ENCODE measurements around the gene GNA14.
A peak's percentile ranks its signal among the peaks of the same experiment; 100 is the strongest.
"Not testable (repeated sequence)": the region's sequence is repeated elsewhere in the genome, so short reads cannot be mapped to it uniquely, and the experiment has no call there.

Gene GNA14

DNA sequence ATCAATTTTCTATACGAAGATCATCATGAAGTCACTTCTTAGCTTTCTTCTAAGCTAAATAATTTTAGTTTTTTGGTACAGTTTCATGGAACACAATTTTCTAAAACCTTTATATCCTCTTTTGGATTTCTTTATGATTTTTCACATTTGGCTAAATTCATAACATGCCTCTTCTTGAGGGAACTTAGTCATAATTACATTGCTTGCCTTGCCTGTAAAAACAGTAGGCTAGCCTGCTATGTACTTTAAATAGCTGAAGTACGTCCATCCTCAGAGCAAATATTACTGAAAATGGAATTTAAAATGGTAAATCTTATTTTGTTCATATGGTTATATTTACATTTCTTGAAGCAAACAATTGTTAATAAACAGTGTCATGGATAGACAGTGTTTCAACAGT is 245.8 kb downstream of the GNA14 start:
- no peak for DNase-seq (ENCODE audit: low spot score)

- no peak for DNase-seq (ENCODE audit: low spot score)
Observed at GRCh38 chr9:77399964-77400363, 248.2 kb downstream of the GNA14 start.

DNA sequence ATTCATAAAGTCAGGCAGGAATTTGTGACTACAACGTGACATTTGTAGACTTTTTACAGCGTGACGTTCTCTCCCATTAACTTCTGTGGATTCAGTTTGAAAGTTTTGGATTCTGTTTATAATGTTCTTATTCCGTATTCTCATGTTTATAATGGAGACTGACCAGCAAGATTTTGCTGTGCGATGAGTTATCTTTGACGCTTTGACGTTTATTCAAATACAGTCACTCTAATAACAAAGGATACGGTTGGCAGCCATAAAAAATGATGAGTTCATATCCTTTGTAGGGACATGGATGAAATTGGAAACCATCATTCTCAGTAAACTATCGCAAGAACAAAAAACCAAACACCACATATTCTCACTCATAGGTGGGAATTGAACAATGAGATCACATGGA is 249.5 kb downstream of the GNA14 start:
- DNase-seq (ENCODE audit: low spot score): not testable (repeated sequence)

DNA sequence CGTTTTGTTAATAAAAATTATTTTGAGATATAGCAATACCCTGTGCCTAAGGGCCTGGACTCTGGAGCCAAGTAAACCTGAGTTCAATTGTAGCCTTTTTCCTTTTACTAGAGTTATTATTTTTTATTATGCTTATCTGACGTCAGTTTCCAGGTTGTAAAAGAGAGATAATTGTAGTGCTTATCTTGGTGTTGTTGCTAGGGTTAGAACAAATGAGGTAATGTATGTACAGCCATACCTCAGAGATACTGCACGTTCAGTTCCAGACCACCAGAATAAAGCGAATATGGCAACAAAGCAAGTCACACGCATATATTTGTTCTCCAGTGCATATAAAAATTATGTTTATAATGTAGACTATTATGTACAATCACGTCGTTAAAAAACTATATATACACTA is 255.8 kb downstream of the GNA14 start:
- no peak for DNase-seq (ENCODE audit: low spot score)

GRCh38 chr9:77391834-77392233 is 256.3 kb downstream of the GNA14 start:
- no peak for DNase-seq (ENCODE audit: low spot score)

- no peak for DNase-seq (ENCODE audit: low spot score)
Observed at GRCh38 chr9:77386187-77386586, 261.9 kb downstream of the GNA14 start.

DNA sequence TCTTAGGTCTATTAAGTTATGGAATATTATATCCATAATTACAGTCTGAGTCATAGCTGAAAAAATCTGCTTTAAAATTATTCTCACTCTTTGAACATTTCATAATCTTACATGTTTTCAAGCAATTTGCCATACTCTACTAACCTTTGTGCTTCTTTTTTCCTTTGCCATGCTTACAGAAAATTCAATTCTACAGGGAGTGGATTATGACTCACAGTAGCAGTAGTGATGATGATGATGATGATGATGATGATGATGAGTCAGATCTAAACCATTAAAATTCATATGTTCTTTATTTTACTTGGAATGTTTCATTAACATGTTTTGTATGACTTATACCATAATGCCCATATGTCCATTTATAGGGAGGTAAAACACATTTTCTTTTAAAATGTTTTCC is 263.7 kb downstream of the GNA14 start:
- peak; percentile 10 for DNase-seq (ENCODE audit: low spot score)

- no peak for DNase-seq (ENCODE audit: low spot score)
Observed at GRCh38 chr9:77375956-77376532, 272.1 kb downstream of the GNA14 start.

DNA sequence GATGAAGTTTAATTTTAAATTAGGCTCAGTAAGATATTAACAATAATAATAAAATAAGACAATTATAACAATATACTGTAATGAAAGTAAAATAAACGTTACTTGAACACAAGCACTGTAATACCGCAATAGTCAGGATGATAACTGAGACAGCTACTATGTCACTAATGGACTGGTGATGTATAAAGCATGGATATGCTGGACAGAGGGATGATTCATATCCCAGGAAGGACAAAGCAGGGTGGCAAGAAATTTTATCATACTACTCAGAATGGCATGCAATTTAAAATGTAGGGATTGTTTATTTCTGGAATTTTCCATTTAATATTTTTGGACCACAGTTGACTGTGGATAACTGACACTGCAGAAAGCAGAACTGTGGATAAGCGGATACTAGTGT is 273.9 kb downstream of the GNA14 start:
- DNase-seq (ENCODE audit: low spot score): no peak

Measured in AG08396 (cell line).